RWPE2 (cell line): ENCODE results near the gene ISYNA1.
A peak's percentile ranks its signal among the peaks of the same experiment; 100 is the strongest.

Experiments
- ATAC-seq: fragments of 200-7000 bp; cut with Tn5 transposase; 3 replicates; pipeline ENCODE4 v1.9.1; 2021; ENCODE audit warnings: low read depth
- DNase-seq: peaks from one replicate; pipeline ENCODE4 v3.0.0-alpha.2; 2020; ENCODE audit warnings: low spot score
- H3K27ac ChIP-seq: fragments of 450-650 bp; 2 replicates; pipeline ENCODE4 v1.5.1; 2017; ENCODE audit warnings: mild to moderate bottlenecking; ENCODE audit not compliant: poor library complexity, severe bottlenecking
- H3K27me3 ChIP-seq: fragments of 250-450 bp; sonication (Bioruptor Pico); 2 replicates; pipeline ENCODE4 v1.5.1; 2021; ENCODE audit warnings: mild to moderate bottlenecking, moderate library complexity; ENCODE audit not compliant: insufficient read depth, poor library complexity, severe bottlenecking
- H3K36me3 ChIP-seq: fragments of 250-450 bp; sonication (Bioruptor Pico); 2 replicates; pipeline ENCODE4 v1.5.1; 2020; ENCODE audit warnings: low read depth, mild to moderate bottlenecking, moderate library complexity
- H3K4me1 ChIP-seq: fragments of 250-450 bp; sonication (Bioruptor Pico); 2 replicates; pipeline ENCODE4 v1.5.1; 2021; ENCODE audit warnings: mild to moderate bottlenecking, moderate library complexity; ENCODE audit not compliant: insufficient read depth, poor library complexity, severe bottlenecking
- H3K4me3 ChIP-seq: fragments of 250-450 bp; sonication (Bioruptor Pico); 2 replicates; pipeline ENCODE4 v1.5.1; 2021; ENCODE audit warnings: mild to moderate bottlenecking, moderate library complexity; ENCODE audit not compliant: severe bottlenecking
- H3K9me3 ChIP-seq: fragments of 250-450 bp; sonication (Bioruptor Pico); 2 replicates; pipeline ENCODE4 v1.5.1; 2021; ENCODE audit warnings: mild to moderate bottlenecking, moderate library complexity; ENCODE audit not compliant: severe bottlenecking
- CTCF ChIP-seq: fragments of 450-650 bp; IDR thresholded peaks from one replicate; pipeline ENCODE4 v1.5.1; 2017; ENCODE audit warnings: mild to moderate bottlenecking, moderate library complexity; ENCODE audit not compliant: poor library complexity, severe bottlenecking

ISYNA1 gene

GRCh38 chr19:18442941-18443340 lies 5.0 kb upstream of the ISYNA1 start:
- no peak for ATAC-seq
- H3K4me1 ChIP-seq = peaks cover 15% of the 10 kb centered on the region
- no peaks in the 10 kb centered on the region for H3K27me3 ChIP-seq
- no peak overlapping the region for H3K27ac ChIP-seq
- no peak for TF ChIP-seq CTCF
- H3K4me3 ChIP-seq = no peak overlapping the region
- no peak for DNase-seq
- H3K36me3 ChIP-seq = peaks cover 32% of the 10 kb centered on the region
- no peaks in the 10 kb centered on the region for H3K9me3 ChIP-seq

GRCh38 chr19:18441804-18442788 lies 4.2 kb upstream of the ISYNA1 start:
- no peak for TF ChIP-seq CTCF
- no peak overlapping the region for H3K27ac ChIP-seq
- H3K4me1 ChIP-seq = peaks cover 15% of the 10 kb centered on the region
- H3K27me3 ChIP-seq = no peaks in the 10 kb centered on the region
- no peak for DNase-seq
- ATAC-seq = no peak
- H3K4me3 ChIP-seq = no peak overlapping the region
- no peaks in the 10 kb centered on the region for H3K9me3 ChIP-seq
- H3K36me3 ChIP-seq = peaks cover 32% of the 10 kb centered on the region

- no peak overlapping the region for H3K27ac ChIP-seq
- no peak for DNase-seq
- no peak overlapping the region for H3K4me3 ChIP-seq
- H3K27me3 ChIP-seq = no peaks in the 10 kb centered on the region
- H3K36me3 ChIP-seq = peaks cover 31% of the 10 kb centered on the region
- no peak for TF ChIP-seq CTCF
- peaks cover 15% of the 10 kb centered on the region for H3K4me1 ChIP-seq
- no peaks in the 10 kb centered on the region for H3K9me3 ChIP-seq
- no peak for ATAC-seq
Measured at GRCh38 chr19:18440936-18441803, 3.2 kb upstream of the ISYNA1 start.

GRCh38 chr19:18440415-18440877 lies 2.5 kb upstream of the ISYNA1 start:
- Histone ChIP-seq H3K4me3 (no peak overlapping the region), H3K36me3 (peaks cover 24% of the 10 kb centered on the region), H3K4me1 (peaks cover 15% of the 10 kb centered on the region), H3K27me3 (no peaks in the 10 kb centered on the region), H3K27ac (peak overlapping the region; percentile 40), H3K9me3 (no peaks in the 10 kb centered on the region)
- peak; percentile 18 for TF ChIP-seq CTCF
- DNase-seq = no peak
- ATAC-seq = peak; percentile 12
